GM23338 (cell line): Measurements from ENCODE around the gene KRTAP3-2. TPM values are rescaled to one million over a fixed set of nuclear protein-coding genes. Genes with fewer than 3 reads are reported as not detected.
A peak's percentile ranks its signal among the peaks of the same experiment; 100 is the strongest.

ENCODE experiments used
- ATAC-seq: fragments of 200-7000 bp; cut with Tn5 transposase; 3 replicates; pipeline ENCODE4 v1.9.1; 2020
- DNase-seq: peaks from one replicate; pipeline ENCODE4 v3.0.0-alpha.2; 2015; ENCODE audit warnings: low spot score
- H2AFZ ChIP-seq: fragments of 200-600 bp; sonication (generic); 2 replicates; pipeline ENCODE4 v1.8.0; 2016; ENCODE audit warnings: antibody characterized with exemption, mild to moderate bottlenecking, moderate library complexity
- H3F3A ChIP-seq: fragments of 200-600 bp; sonication (generic); replicated peaks from 2 replicates; pipeline ENCODE4 v1.8.0; 2017; ENCODE audit warnings: antibody characterized with exemption, mixed run types, low read depth
- H3K27ac ChIP-seq: fragments of 200-600 bp; sonication (generic); 2 replicates; pipeline ENCODE4 v1.6.1; 2016; ENCODE audit warnings: low read depth
- H3K27me3 ChIP-seq: fragments of 200-600 bp; sonication (generic); 2 replicates; pipeline ENCODE4 v1.8.0; 2016; ENCODE audit warnings: mild to moderate bottlenecking, mixed run types, moderate library complexity; ENCODE audit not compliant: insufficient read depth
- H3K36me3 ChIP-seq: fragments of 200-600 bp; sonication (generic); 2 replicates; pipeline ENCODE4 v1.8.0; 2016; ENCODE audit warnings: mild to moderate bottlenecking; ENCODE audit not compliant: insufficient read depth
- H3K4me1 ChIP-seq: fragments of 200-600 bp; sonication (generic); 2 replicates; pipeline ENCODE4 v1.8.0; 2016; ENCODE audit warnings: mild to moderate bottlenecking, moderate library complexity; ENCODE audit not compliant: insufficient read depth
- H3K4me2 ChIP-seq: fragments of 200-600 bp; sonication (generic); 2 replicates; pipeline ENCODE4 v1.7.1; 2017; ENCODE audit warnings: mixed run types
- H3K4me3 ChIP-seq: fragments of 200-600 bp; sonication (generic); 2 replicates; pipeline ENCODE4 v1.6.1; 2016; ENCODE audit warnings: mixed run types
- H3K79me2 ChIP-seq: fragments of 200-600 bp; sonication (generic); replicated peaks from 2 replicates; pipeline ENCODE4 v1.8.0; 2017; ENCODE audit warnings: mild to moderate bottlenecking; ENCODE audit not compliant: insufficient read depth
- H3K9me2 ChIP-seq: fragments of 200-600 bp; sonication (generic); 2 replicates; pipeline ENCODE4 v1.8.0; 2017; ENCODE audit not compliant: insufficient read depth
- H4K20me1 ChIP-seq: fragments of 200-600 bp; sonication (generic); replicated peaks from 2 replicates; pipeline ENCODE4 v1.8.0; 2017; ENCODE audit warnings: mild to moderate bottlenecking; ENCODE audit not compliant: insufficient read depth
- H3K27ac Mint-ChIP-seq: 2 replicates; pipeline ENCODE4 v1.8.0; 2020; ENCODE audit warnings: inconsistent platforms, mild to moderate bottlenecking, moderate library complexity, mixed read lengths
- H3K27me3 Mint-ChIP-seq: 3 replicates; pipeline ENCODE4 v1.8.0; 2022; ENCODE audit warnings: low read depth, mild to moderate bottlenecking, moderate library complexity, mixed read lengths, inconsistent platforms; ENCODE audit not compliant: insufficient read depth, poor library complexity
- H3K36me3 Mint-ChIP-seq: 3 replicates; pipeline ENCODE4 v1.8.0; 2021; ENCODE audit warnings: low read depth, mild to moderate bottlenecking, inconsistent platforms, moderate library complexity, mixed read lengths
- H3K4me1 Mint-ChIP-seq: 3 replicates; pipeline ENCODE4 v1.8.0; 2020; ENCODE audit warnings: mild to moderate bottlenecking, inconsistent platforms, mixed read lengths
- H3K4me3 Mint-ChIP-seq: 3 replicates; pipeline ENCODE4 v1.8.0; 2021; ENCODE audit warnings: moderate library complexity, mild to moderate bottlenecking, inconsistent platforms, mixed read lengths
- H3K9me3 Mint-ChIP-seq: 3 replicates; pipeline ENCODE4 v1.8.0; 2020; ENCODE audit warnings: moderate library complexity, mild to moderate bottlenecking, inconsistent platforms, mixed read lengths
- CREB1 ChIP-seq: fragments of 250-450 bp; sonication (Bioruptor Pico); IDR thresholded peaks from 2 replicates; pipeline ENCODE4 v1.5.0; 2020; ENCODE audit warnings: low read depth, mild to moderate bottlenecking, moderate library complexity
- EZH2 ChIP-seq: fragments of 200-600 bp; sonication (generic); IDR thresholded peaks from one replicate; pipeline ENCODE4 v1.8.0; 2017; ENCODE audit warnings: antibody characterized with exemption, mild to moderate bottlenecking, low read depth; ENCODE audit not compliant: unreplicated experiment
- EZH2phosphoT487 ChIP-seq: fragments of 200-600 bp; sonication (generic); IDR thresholded peaks from one replicate; pipeline ENCODE4 v1.8.1; 2018; ENCODE audit warnings: antibody characterized with exemption; ENCODE audit not compliant: unreplicated experiment
- JUNB ChIP-seq: IDR thresholded peaks from one replicate; pipeline ENCODE4 v1.6.1; 2016; ENCODE audit warnings: antibody characterized with exemption; ENCODE audit not compliant: unreplicated experiment
- NANOG ChIP-seq: IDR thresholded peaks from 2 replicates; pipeline ENCODE4 v1.6.1; 2016; ENCODE audit warnings: antibody characterized with exemption, borderline replicate concordance
- POLR2AphosphoS5 ChIP-seq: IDR thresholded peaks from 2 replicates; pipeline ENCODE4 v1.6.1; 2016; ENCODE audit warnings: antibody characterized with exemption, low read depth
- STAT1 ChIP-seq: IDR thresholded peaks from one replicate; pipeline ENCODE4 v1.6.1; 2016; ENCODE audit warnings: antibody characterized with exemption; ENCODE audit not compliant: unreplicated experiment
- ZNF114 ChIP-seq: fragments of 250-450 bp; sonication (Bioruptor Pico); IDR thresholded peaks from 2 replicates; pipeline ENCODE4 v1.5.0; 2020; ENCODE audit warnings: mild to moderate bottlenecking, moderate library complexity
- ZNF331 ChIP-seq: fragments of 250-450 bp; sonication (Bioruptor Pico); IDR thresholded peaks from 2 replicates; pipeline ENCODE4 v1.5.0; 2020; ENCODE audit warnings: low read depth, mild to moderate bottlenecking, moderate library complexity
- polyA plus RNA-seq: library from polyadenylated mRNA; unstranded; fragments of >200 nt; fragmentation: Nextera tagmentation; extraction: Ambion mirVana; gene quantifications from 2 replicates; pipeline ENCODE4 v1.2.1, GENCODE V29; 2016
- total RNA-seq: library from RNA; depleted of rRNA; stranded (reverse); fragments of >200 nt; shearing (Covaris generic); gene quantifications from 2 replicates; pipeline ENCODE4 v1.2.3, GENCODE V29; 2014
- TF ChIP-seq, protein P1 (sequence below): fragments of 250-450 bp; sonication (Bioruptor Pico); IDR thresholded peaks from 2 replicates; pipeline ENCODE4 v1.5.0; 2020; ENCODE audit warnings: mild to moderate bottlenecking, moderate library complexity

Gene KRTAP3-2
- total and polyA plus RNA-seq, 2 experiments from 2014 or later = not detected

DNA sequence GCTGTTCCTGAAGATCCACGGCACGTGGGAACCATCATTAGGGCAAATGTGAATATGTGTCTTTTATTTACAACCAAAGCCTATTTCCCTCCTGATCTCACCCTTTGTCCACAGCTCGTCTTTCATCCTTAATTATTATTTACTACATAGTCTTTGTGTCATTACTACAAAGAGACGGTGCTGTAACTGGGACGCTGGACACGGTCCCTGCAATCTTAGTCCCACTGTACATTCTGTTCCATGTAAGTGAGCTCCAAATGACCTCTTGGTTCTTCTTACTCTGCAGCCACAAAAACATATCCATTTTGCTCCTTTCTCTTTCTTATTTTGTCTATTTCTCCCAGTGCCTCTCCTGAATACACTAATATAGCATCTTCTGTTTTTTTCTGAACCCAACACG lies 49.5 kb downstream of the KRTAP3-2 start (continued):
- TF ChIP-seq, protein P1, sequence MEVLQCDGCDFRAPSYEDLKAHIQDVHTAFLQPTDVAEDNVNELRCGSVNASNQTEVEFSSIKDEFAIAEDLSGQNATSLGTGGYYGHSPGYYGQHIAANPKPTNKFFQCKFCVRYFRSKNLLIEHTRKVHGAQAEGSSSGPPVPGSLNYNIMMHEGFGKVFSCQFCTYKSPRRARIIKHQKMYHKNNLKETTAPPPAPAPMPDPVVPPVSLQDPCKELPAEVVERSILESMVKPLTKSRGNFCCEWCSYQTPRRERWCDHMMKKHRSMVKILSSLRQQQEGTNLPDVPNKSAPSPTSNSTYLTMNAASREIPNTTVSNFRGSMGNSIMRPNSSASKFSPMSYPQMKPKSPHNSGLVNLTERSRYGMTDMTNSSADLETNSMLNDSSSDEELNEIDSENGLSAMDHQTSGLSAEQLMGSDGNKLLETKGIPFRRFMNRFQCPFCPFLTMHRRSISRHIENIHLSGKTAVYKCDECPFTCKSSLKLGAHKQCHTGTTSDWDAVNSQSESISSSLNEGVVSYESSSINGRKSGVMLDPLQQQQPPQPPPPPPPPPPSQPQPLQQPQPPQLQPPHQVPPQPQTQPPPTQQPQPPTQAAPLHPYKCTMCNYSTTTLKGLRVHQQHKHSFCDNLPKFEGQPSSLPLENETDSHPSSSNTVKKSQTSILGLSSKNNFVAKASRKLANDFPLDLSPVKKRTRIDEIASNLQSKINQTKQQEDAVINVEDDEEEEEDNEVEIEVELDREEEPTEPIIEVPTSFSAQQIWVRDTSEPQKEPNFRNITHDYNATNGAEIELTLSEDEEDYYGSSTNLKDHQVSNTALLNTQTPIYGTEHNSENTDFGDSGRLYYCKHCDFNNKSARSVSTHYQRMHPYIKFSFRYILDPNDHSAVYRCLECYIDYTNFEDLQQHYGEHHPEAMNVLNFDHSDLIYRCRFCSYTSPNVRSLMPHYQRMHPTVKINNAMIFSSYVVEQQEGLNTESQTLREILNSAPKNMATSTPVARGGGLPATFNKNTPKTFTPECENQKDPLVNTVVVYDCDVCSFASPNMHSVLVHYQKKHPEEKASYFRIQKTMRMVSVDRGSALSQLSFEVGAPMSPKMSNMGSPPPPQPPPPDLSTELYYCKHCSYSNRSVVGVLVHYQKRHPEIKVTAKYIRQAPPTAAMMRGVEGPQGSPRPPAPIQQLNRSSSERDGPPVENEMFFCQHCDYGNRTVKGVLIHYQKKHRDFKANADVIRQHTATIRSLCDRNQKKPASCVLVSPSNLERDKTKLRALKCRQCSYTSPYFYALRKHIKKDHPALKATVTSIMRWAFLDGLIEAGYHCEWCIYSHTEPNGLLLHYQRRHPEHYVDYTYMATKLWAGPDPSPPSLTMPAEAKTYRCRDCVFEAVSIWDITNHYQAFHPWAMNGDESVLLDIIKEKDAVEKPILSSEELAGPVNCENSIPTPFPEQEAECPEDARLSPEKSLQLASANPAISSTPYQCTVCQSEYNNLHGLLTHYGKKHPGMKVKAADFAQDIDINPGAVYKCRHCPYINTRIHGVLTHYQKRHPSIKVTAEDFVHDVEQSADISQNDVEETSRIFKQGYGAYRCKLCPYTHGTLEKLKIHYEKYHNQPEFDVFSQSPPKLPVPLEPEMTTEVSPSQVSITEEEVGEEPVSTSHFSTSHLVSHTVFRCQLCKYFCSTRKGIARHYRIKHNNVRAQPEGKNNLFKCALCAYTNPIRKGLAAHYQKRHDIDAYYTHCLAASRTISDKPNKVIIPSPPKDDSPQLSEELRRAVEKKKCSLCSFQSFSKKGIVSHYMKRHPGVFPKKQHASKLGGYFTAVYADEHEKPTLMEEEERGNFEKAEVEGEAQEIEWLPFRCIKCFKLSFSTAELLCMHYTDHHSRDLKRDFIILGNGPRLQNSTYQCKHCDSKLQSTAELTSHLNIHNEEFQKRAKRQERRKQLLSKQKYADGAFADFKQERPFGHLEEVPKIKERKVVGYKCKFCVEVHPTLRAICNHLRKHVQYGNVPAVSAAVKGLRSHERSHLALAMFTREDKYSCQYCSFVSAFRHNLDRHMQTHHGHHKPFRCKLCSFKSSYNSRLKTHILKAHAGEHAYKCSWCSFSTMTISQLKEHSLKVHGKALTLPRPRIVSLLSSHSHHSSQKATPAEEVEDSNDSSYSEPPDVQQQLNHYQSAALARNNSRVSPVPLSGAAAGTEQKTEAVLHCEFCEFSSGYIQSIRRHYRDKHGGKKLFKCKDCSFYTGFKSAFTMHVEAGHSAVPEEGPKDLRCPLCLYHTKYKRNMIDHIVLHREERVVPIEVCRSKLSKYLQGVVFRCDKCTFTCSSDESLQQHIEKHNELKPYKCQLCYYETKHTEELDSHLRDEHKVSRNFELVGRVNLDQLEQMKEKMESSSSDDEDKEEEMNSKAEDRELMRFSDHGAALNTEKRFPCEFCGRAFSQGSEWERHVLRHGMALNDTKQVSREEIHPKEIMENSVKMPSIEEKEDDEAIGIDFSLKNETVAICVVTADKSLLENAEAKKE = no peak
- TF ChIP-seq ZNF331 (CRISPR knock-in tag) (no peak), ZNF114 (CRISPR knock-in tag) (no peak), CREB1 (CRISPR knock-in tag) (no peak), NANOG (no peak), JUNB (no peak), POLR2AphosphoS5 (no peak), EZH2phosphoT487 (no peak), STAT1 (no peak)

DNA sequence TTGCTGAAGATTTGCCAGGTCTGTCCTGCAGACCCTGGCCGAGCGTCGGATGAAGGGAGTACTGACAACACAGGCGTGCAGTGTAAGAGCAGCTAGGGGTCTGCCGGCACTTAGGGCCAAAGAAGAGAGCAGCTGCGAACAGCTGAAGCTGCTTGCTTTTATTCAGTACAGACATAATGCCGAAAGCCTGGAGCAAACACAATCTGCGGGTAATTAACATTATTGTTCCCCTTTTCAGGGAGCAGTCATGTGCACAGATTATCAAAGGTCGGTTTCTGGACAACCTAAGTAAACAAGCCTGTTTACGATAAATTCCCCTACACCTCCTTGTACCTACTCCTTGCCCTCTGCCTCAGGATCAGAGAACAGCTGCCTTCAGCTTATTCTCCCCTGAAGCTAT lies 50.3 kb downstream of the KRTAP3-2 start:
- Histone ChIP-seq H3K9me2 (peaks cover 7% of the 10 kb centered on the region), H4K20me1 (no peaks in the 10 kb centered on the region), H3K4me1 (no peaks in the 10 kb centered on the region), H3K36me3 (no peaks in the 10 kb centered on the region), H3F3A (no peaks in the 10 kb centered on the region), H3K27me3 (no peaks in the 10 kb centered on the region), H3K4me2 (no peak overlapping the region), H3K79me2 (no peaks in the 10 kb centered on the region), H3K27ac (no peak overlapping the region), H3K4me3 (no peak overlapping the region), H2AFZ (peak overlapping the region; percentile 91)
- DNase-seq = no peak
- Mint-ChIP-seq H3K4me3 (no peak overlapping the region), H3K27ac (no peak overlapping the region), H3K27me3 (peaks cover 8% of the 10 kb centered on the region), H3K36me3 (no peaks in the 10 kb centered on the region), H3K9me3 (no peaks in the 10 kb centered on the region; the same call in 2 of the 3 replicates), H3K4me1 (no peaks in the 10 kb centered on the region)
- ATAC-seq = peak; percentile 54
- TF ChIP-seq EZH2 (no peak), POLR2AphosphoS5 (no peak), STAT1 (no peak), ZNF331 (CRISPR knock-in tag) (no peak), EZH2phosphoT487 (no peak), JUNB (no peak)
- TF ChIP-seq, protein P1 = no peak
